GM18499 (cell line): Measurements from ENCODE around the gene QRSL1.
"Not testable (repeated sequence)": the region's sequence is repeated elsewhere in the genome, so short reads cannot be mapped to it uniquely, and the experiment has no call there.

Source experiments
- ATAC-seq: cut with Tn5 transposase; IDR thresholded peaks from one replicate; pipeline ENCODE4 v1.9.1; 2021; ENCODE audit warnings: moderate number of reproducible peaks; ENCODE audit not compliant: insufficient read depth, unreplicated experiment

Gene QRSL1, protein sequence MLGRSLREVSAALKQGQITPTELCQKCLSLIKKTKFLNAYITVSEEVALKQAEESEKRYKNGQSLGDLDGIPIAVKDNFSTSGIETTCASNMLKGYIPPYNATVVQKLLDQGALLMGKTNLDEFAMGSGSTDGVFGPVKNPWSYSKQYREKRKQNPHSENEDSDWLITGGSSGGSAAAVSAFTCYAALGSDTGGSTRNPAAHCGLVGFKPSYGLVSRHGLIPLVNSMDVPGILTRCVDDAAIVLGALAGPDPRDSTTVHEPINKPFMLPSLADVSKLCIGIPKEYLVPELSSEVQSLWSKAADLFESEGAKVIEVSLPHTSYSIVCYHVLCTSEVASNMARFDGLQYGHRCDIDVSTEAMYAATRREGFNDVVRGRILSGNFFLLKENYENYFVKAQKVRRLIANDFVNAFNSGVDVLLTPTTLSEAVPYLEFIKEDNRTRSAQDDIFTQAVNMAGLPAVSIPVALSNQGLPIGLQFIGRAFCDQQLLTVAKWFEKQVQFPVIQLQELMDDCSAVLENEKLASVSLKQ

DNA sequence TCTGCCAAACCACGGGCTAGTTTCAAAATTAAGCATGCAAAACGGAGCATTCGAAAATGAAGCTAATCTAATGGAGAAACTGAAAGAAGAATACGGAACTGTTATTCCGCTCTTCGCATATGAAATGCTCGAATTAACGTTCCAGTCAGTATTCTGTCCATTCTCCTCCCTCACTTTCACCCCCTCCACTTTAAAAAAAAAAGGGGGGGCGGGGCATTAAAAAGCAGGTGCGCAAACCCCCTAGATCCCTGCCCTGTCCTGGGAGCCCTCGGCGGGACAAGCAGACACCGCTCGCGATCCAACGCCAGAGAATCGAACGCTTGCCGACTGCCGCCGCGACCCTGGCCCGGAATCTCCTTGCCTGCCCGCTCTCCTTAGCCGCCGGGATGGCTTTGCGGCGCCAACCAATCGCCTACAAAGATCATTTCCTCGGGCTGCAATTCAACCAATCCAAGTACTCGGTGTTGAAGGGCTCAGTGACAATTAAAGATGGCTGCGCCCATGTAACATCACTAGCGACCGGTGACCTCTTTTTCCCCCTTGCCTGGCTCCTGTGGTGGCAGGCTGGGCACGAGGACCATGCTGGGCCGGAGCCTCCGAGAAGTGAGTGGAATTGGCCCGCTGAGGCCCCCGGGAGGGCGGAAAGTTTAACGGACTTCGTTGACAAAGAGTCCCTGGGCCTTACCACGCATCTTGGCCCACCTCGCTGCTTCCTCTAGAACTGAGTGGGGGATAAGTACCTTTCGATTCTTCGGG, at the start of gene QRSL1, which contains the start of gene RTN4IP1:
Gene QRSL1 (plus strand): TSS at position 476 of the 756 bp plus-strand sequence. CDS start 104 bp downstream, at position 580.
Gene RTN4IP1 (minus strand): TSS at position 396 of the 756 bp plus-strand sequence. CDS start 477 bp downstream, outside the sequence.
- ATAC-seq, result peak; percentile 54

DNA sequence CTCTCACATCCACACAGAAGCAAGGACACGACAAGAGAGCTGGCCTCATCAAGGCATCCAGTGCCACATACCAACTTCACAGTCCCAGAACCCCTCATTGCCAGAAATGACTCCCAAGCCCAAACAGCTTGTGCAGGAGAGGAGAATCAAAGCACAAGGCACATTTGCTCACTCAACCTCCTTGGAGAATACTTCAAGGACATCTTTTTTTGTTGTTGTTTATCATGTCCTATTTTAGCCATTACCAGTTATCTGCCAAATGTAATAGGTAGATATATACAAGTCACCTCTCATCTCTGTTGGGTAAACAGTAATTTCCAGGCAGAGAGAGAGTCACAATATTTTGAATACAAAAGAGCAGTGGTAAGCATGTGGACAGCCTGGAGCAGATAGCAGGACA, 47.9 kb upstream of the QRSL1 start:
- ATAC-seq, result no peak

DNA sequence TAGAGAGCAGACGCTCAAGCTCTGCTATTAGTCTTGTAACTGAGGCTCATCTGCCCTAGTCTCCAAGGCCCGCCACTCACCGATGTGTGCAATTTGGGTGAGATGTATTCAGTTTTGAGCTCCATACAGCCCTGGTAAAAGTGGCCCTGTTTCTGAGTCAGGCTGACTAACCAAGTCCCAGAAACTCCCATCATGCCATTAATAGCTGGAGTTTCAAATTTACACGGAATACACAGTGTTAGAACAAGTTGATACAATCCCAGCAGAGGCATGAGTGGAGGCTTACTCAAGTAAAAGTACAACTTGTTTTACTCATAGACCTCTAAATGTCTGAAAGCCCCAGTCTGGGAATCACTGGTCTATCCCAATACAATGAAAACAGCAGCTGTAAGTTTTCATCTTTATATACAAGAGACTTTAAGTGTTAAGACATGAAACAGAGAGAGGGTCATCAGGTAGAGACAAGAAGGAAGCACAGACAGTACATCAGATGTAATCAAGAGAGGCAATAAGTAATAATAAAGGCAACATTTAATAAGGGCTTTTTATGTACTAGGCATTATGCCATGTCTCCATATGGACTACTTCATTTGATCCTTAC, 42.5 kb upstream of the QRSL1 start:
- ATAC-seq, result no peak

DNA sequence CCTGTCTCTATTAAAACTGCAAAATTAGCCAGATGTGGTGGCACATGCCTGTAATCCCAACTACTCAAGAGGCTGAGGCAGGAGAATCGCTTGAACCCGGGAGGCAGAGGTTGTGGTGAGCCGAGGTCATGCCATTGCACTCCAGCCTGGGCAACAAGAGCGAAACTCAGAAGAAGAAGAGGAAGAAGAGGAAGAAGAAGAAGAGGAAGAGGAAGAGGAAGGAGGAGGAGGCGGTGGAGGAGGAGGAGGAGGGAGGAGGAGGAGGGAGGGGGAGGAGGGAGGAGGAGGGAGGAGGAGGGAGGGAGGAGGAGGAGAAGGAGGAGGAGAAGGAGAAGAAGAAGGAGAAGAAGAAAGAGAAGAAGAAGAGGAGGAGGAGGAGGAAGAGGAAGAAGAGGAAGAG, 40.4 kb upstream of the QRSL1 start:
- ATAC-seq, result not testable (repeated sequence)

DNA sequence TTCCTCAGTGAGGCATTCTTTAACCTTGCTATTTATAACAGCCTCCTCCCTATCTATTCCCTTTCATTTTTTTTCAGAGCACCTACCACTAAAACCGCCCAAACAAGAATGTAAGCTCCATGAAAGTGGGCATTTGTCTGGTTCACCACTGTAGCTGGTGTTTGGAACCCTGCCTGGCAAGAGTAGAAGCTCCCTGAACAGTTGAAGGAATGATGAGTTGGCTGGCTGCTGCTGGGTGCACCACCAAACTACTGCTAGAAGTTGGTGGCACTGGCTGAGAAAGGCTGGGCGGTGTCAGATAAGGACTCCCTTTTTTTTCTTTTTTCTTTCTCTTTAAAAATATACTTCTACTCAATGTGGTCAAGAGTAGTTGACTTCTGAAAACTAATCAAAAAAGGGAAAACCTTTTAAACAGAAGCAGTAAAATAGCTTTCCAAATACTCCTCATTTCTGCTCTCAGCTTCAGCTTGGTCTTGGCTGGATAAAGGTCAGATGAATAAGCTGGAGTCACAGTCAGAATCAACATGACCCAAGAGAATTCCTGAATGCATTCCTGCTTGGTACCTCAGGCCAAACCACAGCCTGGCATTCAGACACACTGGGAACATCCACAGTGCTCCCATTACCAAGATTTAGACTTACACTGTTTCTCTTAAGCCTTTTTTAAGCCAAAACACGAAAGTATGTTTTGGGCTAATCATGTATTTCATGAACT, 38.1 kb upstream of the QRSL1 start:
- no peak for ATAC-seq

DNA sequence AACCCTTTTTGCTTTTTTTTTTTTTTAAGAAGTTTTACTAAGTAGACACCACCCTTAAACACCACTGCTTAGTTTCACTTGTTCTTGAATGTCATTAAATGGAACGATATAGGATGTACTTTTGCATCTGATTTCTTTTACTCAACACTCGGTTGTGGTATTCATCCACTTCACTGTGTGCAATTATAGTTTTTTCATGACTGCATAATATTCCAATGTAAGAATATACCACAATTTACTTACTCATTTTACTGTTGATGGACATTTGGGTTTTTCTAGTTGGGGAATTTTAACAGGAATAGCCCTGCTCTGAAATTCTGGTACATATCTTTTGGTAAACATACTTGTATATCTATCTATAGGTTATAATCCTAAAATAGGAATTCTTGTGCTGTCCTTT, 29.9 kb upstream of the QRSL1 start:
- no peak for ATAC-seq

DNA sequence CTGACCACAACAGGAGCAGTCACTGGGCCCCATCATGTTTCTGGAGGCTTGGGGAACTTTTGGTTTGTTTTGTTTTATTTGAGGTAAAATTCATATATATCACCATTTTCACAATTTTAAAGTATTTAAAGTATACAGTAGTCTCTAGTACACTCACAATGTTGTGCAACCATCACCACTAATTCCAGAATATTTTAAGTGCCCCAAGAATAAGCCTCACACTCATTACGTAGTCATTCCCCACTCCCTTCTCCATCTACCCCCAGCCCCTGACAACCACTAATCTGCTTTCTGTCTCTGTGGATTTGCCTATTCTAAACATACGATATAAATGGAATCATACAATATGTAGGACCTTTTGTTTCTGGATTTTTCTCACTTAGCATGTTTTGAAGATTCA, 29.0 kb upstream of the QRSL1 start:
- ATAC-seq, result no peak

DNA sequence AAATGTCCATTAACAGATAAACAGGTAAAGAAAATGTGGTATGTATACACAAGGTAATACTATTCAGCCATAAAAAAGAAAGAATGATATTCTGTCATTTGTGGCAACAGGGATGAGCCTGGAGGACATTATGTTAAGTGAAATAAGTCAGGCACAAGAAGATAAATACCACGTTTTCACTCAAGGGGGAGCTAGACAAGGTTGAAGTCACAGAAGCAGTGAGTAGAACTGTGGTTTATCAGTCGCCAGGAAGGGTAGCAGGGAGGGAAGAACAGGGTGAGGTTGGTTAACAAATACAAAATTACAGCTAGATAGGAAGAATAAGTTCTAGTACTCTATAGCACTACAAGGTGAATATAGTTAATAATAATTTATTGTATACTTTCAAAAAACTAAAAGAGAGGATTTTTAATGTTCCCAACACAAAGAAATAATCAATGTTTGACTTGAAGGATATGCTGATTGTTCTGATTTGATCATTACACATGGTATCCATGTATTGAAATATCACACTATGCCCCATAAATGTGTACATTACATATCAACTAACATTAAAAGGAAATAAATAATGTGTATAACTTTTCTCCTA, 21.2 kb upstream of the QRSL1 start:
- no peak for ATAC-seq

DNA sequence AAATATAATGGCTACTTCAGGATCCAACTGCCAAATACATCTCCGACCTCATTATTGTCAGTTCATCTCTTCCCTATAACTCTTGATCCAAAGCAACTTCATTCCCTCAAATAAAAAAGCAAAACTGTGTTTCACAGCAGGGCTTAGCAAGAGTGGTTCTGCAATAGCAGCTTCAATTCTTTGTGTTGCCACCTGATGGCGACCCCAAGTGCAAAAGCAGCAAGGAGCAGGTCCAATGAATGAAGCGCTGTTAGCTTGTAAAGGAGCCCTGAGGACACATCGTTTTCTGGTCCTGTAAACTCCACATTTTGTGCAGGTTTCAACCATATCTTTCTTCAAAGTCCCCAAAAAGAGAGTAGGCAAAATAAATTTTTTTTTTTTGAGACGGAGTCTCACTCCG, 19.7 kb upstream of the QRSL1 start:
- no peak for ATAC-seq

DNA sequence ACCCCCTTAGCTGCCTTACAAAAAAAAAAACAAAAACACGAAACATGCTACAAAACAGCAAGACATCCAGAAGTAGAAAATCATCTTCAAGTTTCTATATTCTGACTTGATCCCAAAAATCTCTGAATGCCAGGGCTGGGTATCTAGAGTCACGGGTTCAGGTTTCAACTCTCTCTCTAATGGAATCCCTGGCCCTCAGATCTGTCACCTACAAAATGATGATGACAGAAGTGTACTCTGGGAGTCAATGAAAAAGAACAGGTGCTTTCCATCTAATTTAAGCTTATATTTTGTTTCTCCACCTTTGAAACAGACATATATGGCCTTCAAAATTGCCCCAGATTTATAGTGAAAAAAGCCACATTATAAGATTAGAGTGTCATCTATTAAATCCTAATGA, 18.3 kb upstream of the QRSL1 start:
- ATAC-seq, result no peak

DNA sequence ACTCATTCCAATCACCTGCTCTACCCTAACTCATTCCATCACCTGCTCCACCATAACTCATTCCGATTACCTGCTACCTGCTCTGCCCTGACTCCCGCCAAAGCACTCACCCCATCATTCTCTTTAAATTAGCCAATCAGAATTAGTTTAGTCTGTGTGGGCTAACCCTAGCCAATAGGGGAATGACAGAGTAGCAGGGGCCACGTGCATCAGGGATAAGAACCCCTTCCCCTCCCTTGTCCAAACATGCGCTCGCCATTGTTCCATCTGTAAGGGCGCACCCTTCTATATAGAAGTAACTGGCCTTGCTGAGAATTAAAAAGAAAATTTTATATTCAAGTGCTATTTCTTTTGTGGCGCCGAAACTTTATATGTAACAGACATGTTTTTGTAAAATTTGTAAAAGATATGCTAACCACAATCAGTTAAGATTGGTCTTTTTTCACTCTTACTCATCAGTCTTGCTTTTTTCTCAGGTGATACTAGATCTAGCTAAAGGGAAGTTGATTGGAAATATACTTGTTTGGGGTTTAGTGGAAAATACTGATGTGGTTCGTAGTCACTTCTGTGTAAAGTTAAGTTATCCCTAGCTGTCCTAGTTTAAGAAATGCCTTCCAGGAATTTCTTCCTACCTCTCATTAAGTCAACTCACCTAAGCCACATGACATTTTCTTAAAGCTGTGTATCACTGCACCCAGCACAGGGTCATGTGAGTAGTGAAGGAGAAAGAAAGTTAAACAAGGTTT, 16.5 kb upstream of the QRSL1 start:
- ATAC-seq, result no peak

DNA sequence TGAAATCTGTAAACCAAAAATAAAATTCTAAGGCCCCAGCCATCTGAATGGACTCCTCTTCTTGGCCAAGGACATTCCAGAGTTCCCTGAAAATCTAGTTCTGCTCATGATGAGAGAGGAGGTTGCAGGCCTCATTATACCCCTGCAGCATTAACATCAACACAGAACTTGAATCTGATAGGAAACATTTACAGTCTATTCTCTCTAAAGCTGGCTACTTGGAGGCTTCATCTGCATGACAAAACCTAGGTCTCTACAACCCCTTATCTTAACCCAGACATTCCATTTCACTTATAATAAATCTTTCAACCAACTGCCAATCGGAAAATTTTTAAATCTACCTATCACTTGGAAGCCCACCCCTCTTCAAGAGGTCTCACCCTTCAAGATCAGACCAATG, 15.8 kb upstream of the QRSL1 start:
- no peak for ATAC-seq

DNA sequence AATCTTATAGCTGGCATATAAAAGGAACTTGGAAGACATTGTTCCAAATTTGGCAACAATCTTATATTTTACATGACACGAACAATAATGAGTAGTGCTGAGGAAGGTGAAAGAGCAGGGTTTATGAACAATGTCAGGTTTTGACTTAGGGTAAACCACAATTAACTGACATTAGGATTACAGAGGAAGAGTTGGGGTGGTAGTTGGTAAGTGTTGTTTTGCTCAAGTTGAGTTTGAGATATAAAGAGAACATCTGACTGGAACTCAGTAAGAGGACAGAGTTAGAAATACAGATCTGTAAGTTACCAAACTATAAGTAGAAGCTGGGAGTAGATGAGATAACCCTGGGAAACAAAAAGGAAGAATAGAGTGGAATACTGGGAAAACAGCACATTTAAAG, 15.2 kb upstream of the QRSL1 start:
- no peak for ATAC-seq

DNA sequence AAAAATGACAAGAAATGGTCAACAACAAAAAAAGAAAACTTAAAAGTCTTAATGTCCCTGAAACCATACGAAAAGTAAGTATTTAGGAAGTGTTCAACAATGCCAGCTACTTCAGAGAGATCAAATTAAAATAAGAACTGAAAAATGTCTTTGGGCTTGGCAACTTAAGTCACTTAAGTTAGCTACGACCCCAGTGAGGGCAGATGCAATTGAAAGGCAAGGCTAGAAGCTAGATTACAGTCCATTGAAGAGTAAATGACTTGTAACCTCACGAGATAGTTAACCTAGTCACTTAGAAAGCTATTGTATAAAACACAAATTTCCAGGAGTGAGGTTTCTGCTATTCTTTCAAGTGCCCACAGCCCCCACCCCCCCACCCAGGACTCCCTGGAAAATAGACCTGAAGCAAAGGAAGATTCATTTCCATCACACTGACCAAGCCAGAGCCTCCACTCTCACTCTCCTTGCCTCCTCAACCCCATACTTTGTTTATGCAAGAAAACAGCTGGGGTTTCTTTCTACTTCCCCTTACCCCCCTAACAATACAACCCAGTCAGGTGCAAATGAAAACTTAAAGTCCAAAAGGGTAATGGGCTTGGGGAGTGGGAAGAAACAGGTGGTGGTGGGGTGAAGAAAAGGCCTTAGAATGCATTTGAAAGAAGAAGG, 14.7 kb upstream of the QRSL1 start:
- no peak for ATAC-seq

DNA sequence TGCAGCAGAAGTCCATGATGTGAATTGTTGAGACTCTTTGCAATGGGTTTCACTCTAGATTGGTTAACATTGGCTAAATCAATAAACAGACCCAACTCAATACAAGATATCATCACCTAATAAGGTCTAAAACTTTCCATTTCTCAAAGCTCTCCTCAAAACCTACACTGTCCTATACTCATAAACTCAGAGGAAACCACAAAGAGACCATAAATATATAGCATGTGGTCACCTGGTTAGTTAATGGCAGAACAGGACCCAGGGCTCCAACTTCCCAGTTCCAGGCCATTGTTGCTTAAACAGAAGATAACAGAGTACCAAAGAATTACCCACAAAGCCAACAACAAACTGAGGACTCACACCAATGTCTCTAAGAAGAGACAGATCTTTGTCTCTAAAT, 12.1 kb upstream of the QRSL1 start:
- no peak for ATAC-seq

DNA sequence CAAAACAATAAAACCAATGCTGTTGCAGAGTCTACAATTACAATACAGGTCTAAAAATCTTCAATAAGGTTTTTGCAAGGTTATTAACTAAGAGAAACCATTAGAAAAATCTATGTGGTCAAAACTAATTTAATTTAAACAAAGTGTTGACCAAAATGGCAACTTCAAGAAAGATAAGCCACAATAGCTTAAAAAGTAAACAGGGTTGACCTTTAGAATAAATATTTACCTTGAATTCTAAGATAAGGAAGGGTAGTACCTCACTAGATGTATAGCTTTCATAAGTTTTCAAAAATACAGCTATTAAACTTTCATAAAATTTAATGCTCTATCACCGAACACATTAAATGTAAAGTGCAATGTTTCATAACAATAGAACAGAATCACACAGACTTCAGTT, 11.5 kb upstream of the QRSL1 start:
- ATAC-seq, result no peak

DNA sequence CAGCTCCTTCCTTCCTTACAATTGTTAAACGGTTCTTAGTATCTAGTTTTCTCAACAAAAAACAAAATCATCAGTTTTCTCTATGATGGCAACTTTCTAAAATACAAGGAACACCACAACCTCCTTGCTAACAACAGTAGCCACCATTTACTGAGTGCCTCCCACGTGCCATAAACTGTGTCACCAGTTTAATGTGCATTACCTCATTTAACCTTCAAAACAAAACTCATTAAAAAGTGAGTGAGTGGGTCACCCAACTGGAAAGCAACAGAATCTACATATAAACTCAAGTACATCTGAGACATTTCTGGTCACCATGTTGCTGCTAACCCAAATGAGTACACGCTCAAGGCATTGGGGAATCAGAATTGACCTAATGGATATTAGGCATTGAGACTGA, 11.1 kb upstream of the QRSL1 start:
- ATAC-seq, result no peak

DNA sequence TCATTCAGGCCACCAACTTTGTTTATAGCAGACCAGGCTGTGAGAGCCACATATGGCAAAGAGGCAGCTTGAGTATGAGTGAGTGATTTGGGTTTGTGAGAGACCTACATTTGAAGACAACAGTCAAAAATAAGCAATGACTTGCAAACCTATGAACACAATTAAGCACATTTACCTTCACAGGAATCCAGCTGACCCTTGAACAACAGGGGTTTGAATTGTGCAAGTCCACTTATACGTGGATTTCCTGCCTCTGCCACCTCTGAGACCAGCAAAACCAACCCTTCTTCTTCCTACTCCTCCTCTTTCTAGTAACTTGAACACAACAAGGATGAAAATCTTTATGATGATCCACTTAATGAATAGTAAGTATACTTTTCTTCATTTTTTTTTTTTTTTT, 10.2 kb upstream of the QRSL1 start:
- ATAC-seq, result no peak
